K562 (cell line): ENCODE results near the gene MRNIP. TPM values are rescaled to one million over a fixed set of nuclear protein-coding genes. Genes with fewer than 3 reads are reported as not detected.

ENCODE experiments used
- ATAC-seq: fragments of 200-7000 bp; cut with Tn5 transposase; 3 replicates; pipeline ENCODE4 v1.9.1; 2020; ENCODE audit warnings: moderate library complexity
- BruUV-seq: library from RNA; stranded (reverse); fragments of 400-500 nt; replicated peaks from 2 replicates; lab custom pipeline; 2021; lab: Mats Ljungman, UMichigan
- CTCF ChIA-PET: fragments of 300-600 bp; formaldehyde crosslinking; extraction: SDS; loops from one replicate; lab custom pipeline; 2021; ENCODE audit warnings: low intra/inter-chr PET ratio; lab: Yijun Ruan, JAX
- POLR2A ChIA-PET: fragments of 300-600, 350-650 bp; sonication (Branson Sonifier 250); formaldehyde crosslinking; extraction: SDS; loops from one replicate; lab custom pipeline; 2021; ENCODE audit warnings: antibody characterized with exemption, inconsistent platforms; lab: Yijun Ruan, JAX
- DNase-seq, 4 experiments: peaks; one replicate each; pipeline versions ENCODE4 v3.0.0 to v3.0.0-alpha.2; 2011 to 2018; ENCODE audit warnings: low spot score in 3 of 4, mixed read lengths in 3 of 4; ENCODE audit errors: extremely low read depth in 1 of 4
- FAIRE-seq: peaks from 2 replicates; lab custom pipeline; 2011; peaks lifted over from hg19 to GRCh38; lab: Jason Lieb, UNC
- H2AFZ ChIP-seq: 2 replicates; pipeline ENCODE4 v1.6.0; 2011; ENCODE audit warnings: low read depth, low read length, control low read depth, inconsistent platforms
- H3K27ac ChIP-seq: fragments of 200-600 bp; 3 replicates; pipeline ENCODE4 v1.8.0; 2011; ENCODE audit warnings: low read depth, mild to moderate bottlenecking, control low read depth, inconsistent platforms, low read length, moderate library complexity, mixed read lengths; ENCODE audit errors: extremely low read depth
- H3K27me3 ChIP-seq, 2 experiments: fragments of 300-600 bp in 1 of 2; 2 replicates in 1 of 2; 3 replicates in 1 of 2; pipeline versions ENCODE4 v1.6.0 to v1.8.0; 2011; ENCODE audit warnings: inconsistent platforms in 2 of 2, low read length in 2 of 2, mild to moderate bottlenecking in 1 of 2, mixed read lengths in 1 of 2, moderate library complexity in 1 of 2; ENCODE audit not compliant: control insufficient read depth in 2 of 2, insufficient read depth in 2 of 2
- H3K36me3 ChIP-seq: fragments of 300-600 bp; 3 replicates; pipeline ENCODE4 v1.8.0; 2011; ENCODE audit warnings: mild to moderate bottlenecking, low read length, inconsistent platforms; ENCODE audit not compliant: control insufficient read depth, insufficient read depth
- H3K4me1 ChIP-seq, 2 experiments: fragments of 200-600 bp in 1 of 2; replicated peaks in 1 of 2; 2 replicates in 1 of 2; 3 replicates in 1 of 2; pipeline versions ENCODE4 v1.5.1 to v1.8.0; 2011; ENCODE audit warnings: inconsistent platforms in 2 of 2, low read length in 2 of 2, mild to moderate bottlenecking in 1 of 2, mixed read lengths in 1 of 2, moderate library complexity in 1 of 2; ENCODE audit not compliant: control insufficient read depth in 2 of 2, insufficient read depth in 2 of 2
- H3K4me2 ChIP-seq: 2 replicates; pipeline ENCODE4 v1.6.1; 2011; ENCODE audit warnings: low read length, control low read depth, inconsistent platforms, mixed read lengths; ENCODE audit not compliant: insufficient read depth
- H3K4me3 ChIP-seq: fragments of 200-600 bp; sonication (generic), shearing (Covaris generic); 2 replicates; pipeline ENCODE4 v1.5.1; 2016; ENCODE audit warnings: control low read depth, inconsistent platforms
- H3K79me2 ChIP-seq: fragments of 200-600 bp; 3 replicates; pipeline ENCODE4 v1.8.0; 2011; ENCODE audit warnings: low read length, inconsistent platforms; ENCODE audit not compliant: control insufficient read depth, insufficient read depth
- H3K9ac ChIP-seq, 2 experiments: 2 replicates each; pipeline versions ENCODE4 v1.6.0 to v1.6.1; 2011; ENCODE audit warnings: low read depth in 2 of 2, low read length in 2 of 2, control low read depth in 1 of 2, inconsistent platforms in 1 of 2, mild to moderate bottlenecking in 1 of 2, mixed read lengths in 1 of 2; ENCODE audit not compliant: insufficient read depth in 1 of 2
- H3K9me1 ChIP-seq: one replicate; pipeline ENCODE4 v1.6.0; 2011; ENCODE audit warnings: inconsistent platforms, mild to moderate bottlenecking, low read length, moderate library complexity; ENCODE audit not compliant: control insufficient read depth, insufficient read depth
- H3K9me3 ChIP-seq: replicated peaks from 2 replicates; pipeline ENCODE4 v1.5.1; 2011; ENCODE audit warnings: low read depth, low read length, inconsistent platforms; ENCODE audit not compliant: control insufficient read depth, insufficient read depth
- H4K20me1 ChIP-seq: replicated peaks from 2 replicates; pipeline ENCODE4 v1.6.1; 2011; ENCODE audit warnings: low read length, inconsistent platforms, mixed read lengths; ENCODE audit not compliant: control insufficient read depth, insufficient read depth
- CREB1 ChIP-seq, 2 experiments: sonication (generic) in 1 of 2; formaldehyde crosslinking in 1 of 2; IDR thresholded peaks; 2 replicates each; pipeline versions ENCODE4 v1.6.1 to v1.8.0; 2012 to 2022; ENCODE audit warnings: inconsistent platforms in 1 of 2, mild to moderate bottlenecking in 1 of 2, missing genetic modification reagents in 1 of 2, moderate library complexity in 1 of 2
- JUN ChIP-seq, 2 experiments: sonication (generic) in 1 of 2; formaldehyde crosslinking in 1 of 2; IDR thresholded peaks; 2 replicates each; pipeline versions ENCODE4 v1.6.1 to v1.8.0; 2012 to 2022; ENCODE audit warnings: borderline replicate concordance in 2 of 2, mild to moderate bottlenecking in 2 of 2, improper control_type of control experiment in 1 of 2, low read depth in 1 of 2, low read length in 1 of 2, missing genetic modification reagents in 1 of 2
- MYNN ChIP-seq, 2 experiments: sonication (generic); formaldehyde crosslinking in 1 of 2; IDR thresholded peaks; 2 replicates each; pipeline versions ENCODE4 v1.5.0 to v1.6.1; 2016 to 2020; ENCODE audit warnings: antibody characterized with exemption in 1 of 2, missing genetic modification reagents in 1 of 2
- NRF1 ChIP-seq, 2 experiments: fragments of 450-650 bp; IDR thresholded peaks in 1 of 2; conservative IDR thresholded peaks in 1 of 2; 2 replicates each; pipeline ENCODE4 v1.6.1; 2014; ENCODE audit warnings: mild to moderate bottlenecking in 2 of 2
- SNRNP70 ChIP-seq: fragments of 200-400 bp; formaldehyde crosslinking; optimal IDR thresholded peaks from 2 replicates; pipeline ENCODE3; 2017; ENCODE audit warnings: low read depth, low read length
- SREBF2 ChIP-seq: sonication (generic); formaldehyde crosslinking; IDR thresholded peaks from 2 replicates; pipeline ENCODE4 v1.4.0; 2020; ENCODE audit warnings: mild to moderate bottlenecking, missing genetic modification reagents
- THRAP3 ChIP-seq: fragments of 450-650 bp; IDR thresholded peaks from 2 replicates; pipeline ENCODE4 v1.6.1; 2016; ENCODE audit warnings: mild to moderate bottlenecking, inconsistent platforms, borderline replicate concordance
- ZBTB26 ChIP-seq: fragments of 450-650 bp; formaldehyde crosslinking; IDR thresholded peaks from 2 replicates; pipeline ENCODE4 v1.4.0; 2022; ENCODE audit warnings: missing genetic modification characterization
- WGBS: fragments of 100-300 bp; shearing (Covaris generic); methylation state at CpG from one replicate; pipeline ENCODE4 v1.1.6; 2016; ENCODE audit warnings: low coverage, mixed read lengths; ENCODE audit not compliant: insufficient coverage; ENCODE audit errors: missing lambda C conversion rate; 5-methylcytosine and 5-hydroxymethylcytosine counted together
- in situ Hi-C: fragments of 300-500 bp; cut with MboI; formaldehyde crosslinking; loops from 4 replicates; pipeline ENCODE4 v1.15.0; 2018; ENCODE audit warnings: inconsistent platforms, mixed read lengths
- intact Hi-C: fragments of 100-400 bp; cut with micrococcal nuclease; formaldehyde crosslinking; loops from 2 replicates; pipeline ENCODE4 v1.14.2; 2022
- polyA plus RNA-seq, 8 experiments: library from polyadenylated mRNA; depleted of rRNA in 4 of 8; stranded (reverse) in 5 of 8; unstranded in 3 of 8; fragments of >200 nt; fragmentation: Nextera tagmentation in 2 of 8; fragmentation: Illumina TruSeq in 1 of 8; extraction: Ambion mirVana in 2 of 8; extraction: Trizol in 1 of 8; gene quantifications; 2 replicates each; pipeline versions ENCODE4 v1.2.1 to v1.2.3, GENCODE V29; 2011 to 2014; ENCODE audit warnings: inconsistent platforms in 1 of 8, missing spikeins in 1 of 8
- total RNA-seq, 7 experiments: library from RNA; depleted of rRNA in 6 of 7; stranded (reverse); fragments of >200 nt in 6 of 7; fragmentation: Illumina TruSeq in 2 of 7; extraction: Trizol in 2 of 7; gene quantifications; 2 replicates each; pipeline versions ENCODE4 v1.2.1 to v1.2.3, GENCODE V29; 2011 to 2021; ENCODE audit warnings: low replicate concordance in 1 of 7
- TF ChIP-seq, protein P1 (sequence below): sonication (generic); formaldehyde crosslinking; IDR thresholded peaks from 2 replicates; pipeline ENCODE4 v1.8.0; 2023; ENCODE audit warnings: missing genetic modification reagents, mild to moderate bottlenecking, borderline replicate concordance
- TF ChIP-seq, protein P2 (sequence below), 2 experiments: fragments of 450-650 bp in 1 of 2; sonication (generic) in 1 of 2; formaldehyde crosslinking in 1 of 2; IDR thresholded peaks in 1 of 2; conservative IDR thresholded peaks in 1 of 2; 2 replicates each; pipeline versions ENCODE4 v1.6.1 to v1.8.1; 2016 to 2023; ENCODE audit warnings: mild to moderate bottlenecking in 2 of 2, moderate library complexity in 2 of 2, inconsistent platforms in 1 of 2, missing genetic modification reagents in 1 of 2

Gene MRNIP
- total and polyA plus RNA-seq, 9 of the 15 experiments (the other 6 are each of a cell fraction or from before 2014, with no cell fraction given), result 3.6 to 39.0 (median 16.8) TPM

DNA sequence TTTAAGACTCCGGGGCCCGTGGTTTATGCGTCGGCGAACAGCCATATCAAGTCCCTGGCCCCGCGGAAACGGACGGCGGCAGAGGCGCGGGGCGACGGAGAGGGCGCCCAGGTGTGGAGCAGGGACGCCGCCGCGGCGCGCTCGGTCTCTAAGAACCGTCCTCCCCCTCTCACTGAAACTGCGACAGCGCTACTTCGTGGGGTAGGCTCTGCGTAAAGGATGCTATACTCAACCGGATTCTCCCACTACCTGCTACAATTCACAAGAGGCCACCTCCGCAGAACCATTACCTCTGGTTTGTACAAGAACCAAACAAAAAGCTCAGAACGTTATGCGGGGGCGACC lies 404 bp downstream of the MRNIP start:
- Histone ChIP-seq H3K27me3 (no peaks in the 10 kb centered on the region), H3K9me3 (no peaks in the 10 kb centered on the region), H3K4me3 (peak overlapping the region; percentile 94), H3K4me1 (peaks cover 6 to 25% of the 10 kb centered on the region in 2 experiments; a peak in 4 of 5 replicates), H4K20me1 (no peaks in the 10 kb centered on the region), H3K79me2 (peaks cover 19% of the 10 kb centered on the region), H3K36me3 (peaks cover 22% of the 10 kb centered on the region; the same call in 2 of the 3 replicates), H3K4me2 (peak overlapping the region; percentile 90), H3K9me1 (no peaks in the 10 kb centered on the region), H2AFZ (peak overlapping the region; percentile 100), H3K27ac (peak overlapping the region; percentile 84), H3K9ac (peak overlapping the region; percentile 43 to 95)
- DNase-seq, result peak; percentile 53 to 68 (median 60)
- ChIA-PET CTCF (no interaction called here), POLR2A (no interaction called here)
- WGBS, result under 1% methylated on average over 32 of the region's 32 CpGs
- intact Hi-C loops (loop anchor here (5.0 kb wide), 2 partner anchors 36 to 234 kb away; partner anchors contain the start of gene SQSTM1), in situ Hi-C loops (no loop called here)
- ATAC-seq, result peak; percentile 77
- TSS peak; percentile 34 for BruUV-seq
- no peak for FAIRE-seq
- TF ChIP-seq JUN (IDR thresholded peaks at IDR 0.05; ENCODE audit: borderline replicate concordance, low read depth, low read length), result no peak
- no peak for TF ChIP-seq JUN (CRISPR knock-in tag; IDR thresholded peaks at IDR 0.05; ENCODE audit: borderline replicate concordance)
- no peak for TF ChIP-seq NRF1 (conservative IDR thresholded peaks at IDR 0.05 in 1 of 2, IDR thresholded peaks at IDR 0.05 in 1 of 2)
- no peak for TF ChIP-seq MYNN (IDR thresholded peaks at IDR 0.05)
- TF ChIP-seq MYNN (CRISPR knock-in tag; IDR thresholded peaks at IDR 0.05), result no peak
- TF ChIP-seq SREBF2 (CRISPR knock-in tag), result no peak
- TF ChIP-seq SNRNP70, result no peak
- TF ChIP-seq, protein P1, sequence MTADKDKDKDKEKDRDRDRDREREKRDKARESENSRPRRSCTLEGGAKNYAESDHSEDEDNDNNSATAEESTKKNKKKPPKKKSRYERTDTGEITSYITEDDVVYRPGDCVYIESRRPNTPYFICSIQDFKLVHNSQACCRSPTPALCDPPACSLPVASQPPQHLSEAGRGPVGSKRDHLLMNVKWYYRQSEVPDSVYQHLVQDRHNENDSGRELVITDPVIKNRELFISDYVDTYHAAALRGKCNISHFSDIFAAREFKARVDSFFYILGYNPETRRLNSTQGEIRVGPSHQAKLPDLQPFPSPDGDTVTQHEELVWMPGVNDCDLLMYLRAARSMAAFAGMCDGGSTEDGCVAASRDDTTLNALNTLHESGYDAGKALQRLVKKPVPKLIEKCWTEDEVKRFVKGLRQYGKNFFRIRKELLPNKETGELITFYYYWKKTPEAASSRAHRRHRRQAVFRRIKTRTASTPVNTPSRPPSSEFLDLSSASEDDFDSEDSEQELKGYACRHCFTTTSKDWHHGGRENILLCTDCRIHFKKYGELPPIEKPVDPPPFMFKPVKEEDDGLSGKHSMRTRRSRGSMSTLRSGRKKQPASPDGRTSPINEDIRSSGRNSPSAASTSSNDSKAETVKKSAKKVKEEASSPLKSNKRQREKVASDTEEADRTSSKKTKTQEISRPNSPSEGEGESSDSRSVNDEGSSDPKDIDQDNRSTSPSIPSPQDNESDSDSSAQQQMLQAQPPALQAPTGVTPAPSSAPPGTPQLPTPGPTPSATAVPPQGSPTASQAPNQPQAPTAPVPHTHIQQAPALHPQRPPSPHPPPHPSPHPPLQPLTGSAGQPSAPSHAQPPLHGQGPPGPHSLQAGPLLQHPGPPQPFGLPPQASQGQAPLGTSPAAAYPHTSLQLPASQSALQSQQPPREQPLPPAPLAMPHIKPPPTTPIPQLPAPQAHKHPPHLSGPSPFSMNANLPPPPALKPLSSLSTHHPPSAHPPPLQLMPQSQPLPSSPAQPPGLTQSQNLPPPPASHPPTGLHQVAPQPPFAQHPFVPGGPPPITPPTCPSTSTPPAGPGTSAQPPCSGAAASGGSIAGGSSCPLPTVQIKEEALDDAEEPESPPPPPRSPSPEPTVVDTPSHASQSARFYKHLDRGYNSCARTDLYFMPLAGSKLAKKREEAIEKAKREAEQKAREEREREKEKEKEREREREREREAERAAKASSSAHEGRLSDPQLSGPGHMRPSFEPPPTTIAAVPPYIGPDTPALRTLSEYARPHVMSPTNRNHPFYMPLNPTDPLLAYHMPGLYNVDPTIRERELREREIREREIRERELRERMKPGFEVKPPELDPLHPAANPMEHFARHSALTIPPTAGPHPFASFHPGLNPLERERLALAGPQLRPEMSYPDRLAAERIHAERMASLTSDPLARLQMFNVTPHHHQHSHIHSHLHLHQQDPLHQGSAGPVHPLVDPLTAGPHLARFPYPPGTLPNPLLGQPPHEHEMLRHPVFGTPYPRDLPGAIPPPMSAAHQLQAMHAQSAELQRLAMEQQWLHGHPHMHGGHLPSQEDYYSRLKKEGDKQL (CRISPR knock-in tag), result no peak
- peak; percentile 17; the same call in 1 of the 2 replicates for TF ChIP-seq CREB1 (IDR thresholded peaks at IDR 0.05)
- no peak for TF ChIP-seq CREB1 (CRISPR knock-in tag; IDR thresholded peaks at IDR 0.05)
- no peak for TF ChIP-seq THRAP3
- TF ChIP-seq, protein P2, sequence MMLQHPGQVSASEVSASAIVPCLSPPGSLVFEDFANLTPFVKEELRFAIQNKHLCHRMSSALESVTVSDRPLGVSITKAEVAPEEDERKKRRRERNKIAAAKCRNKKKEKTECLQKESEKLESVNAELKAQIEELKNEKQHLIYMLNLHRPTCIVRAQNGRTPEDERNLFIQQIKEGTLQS (IDR thresholded peaks at IDR 0.05), result no peak
- TF ChIP-seq, protein P2 (CRISPR knock-in tag; conservative IDR thresholded peaks at IDR 0.05), result no peak
- no peak for TF ChIP-seq ZBTB26 (CRISPR knock-in tag)
